HG02973 (cell line): Measurements from ENCODE around the gene NRSN1.
"Not testable (repeated sequence)": the region's sequence is repeated elsewhere in the genome, so short reads cannot be mapped to it uniquely, and the experiment has no call there.

Source experiments
- ATAC-seq: cut with Tn5 transposase; IDR thresholded peaks from one replicate; pipeline ENCODE4 v1.9.1; 2021; ENCODE audit warnings: moderate library complexity; ENCODE audit not compliant: unreplicated experiment

NRSN1 gene

GRCh38 chr6:24140591-24140990 is 14.6 kb downstream of the NRSN1 start:
- no peak for ATAC-seq

- not testable (repeated sequence) for ATAC-seq
Observed at GRCh38 chr6:24142733-24143132, 16.7 kb downstream of the NRSN1 start.

DNA sequence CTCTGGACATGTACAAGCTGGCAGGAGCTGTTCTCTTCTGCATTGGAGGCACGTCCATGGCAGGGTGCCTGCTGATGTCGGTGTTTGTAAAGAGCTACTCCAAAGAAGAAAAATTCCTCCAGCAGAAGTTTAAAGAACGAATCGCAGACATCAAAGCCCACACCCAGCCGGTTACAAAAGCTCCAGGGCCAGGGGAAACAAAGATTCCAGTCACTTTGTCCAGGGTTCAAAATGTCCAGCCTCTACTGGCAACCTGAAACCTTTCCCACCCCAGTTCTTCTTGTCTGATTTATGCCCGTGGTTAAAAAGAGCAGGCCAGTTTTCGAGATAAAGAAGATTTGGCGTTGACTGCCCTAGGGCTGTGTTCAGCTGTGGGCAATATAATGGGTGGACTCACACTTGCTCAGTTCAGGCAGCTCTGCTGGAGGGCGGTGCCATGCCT is 19.7 kb downstream of the NRSN1 start:
- no peak for ATAC-seq

GRCh38 chr6:24146871-24147270 is 20.9 kb downstream of the NRSN1 start:
- ATAC-seq = no peak

GRCh38 chr6:24147511-24148153 is 21.6 kb downstream of the NRSN1 start:
- no peak for ATAC-seq

GRCh38 chr6:24148154-24148570 is 22.1 kb downstream of the NRSN1 start:
- ATAC-seq = no peak

GRCh38 chr6:24148684-24149083 is 22.7 kb downstream of the NRSN1 start:
- no peak for ATAC-seq

- ATAC-seq = no peak
Observed at GRCh38 chr6:24149296-24149695, 23.3 kb downstream of the NRSN1 start.

- ATAC-seq = no peak
Observed at GRCh38 chr6:24149836-24150235, 23.8 kb downstream of the NRSN1 start.

GRCh38 chr6:24152014-24152413 is 26.0 kb downstream of the NRSN1 start:
- no peak for ATAC-seq

- no peak for ATAC-seq
Observed at GRCh38 chr6:24154121-24154520, 28.1 kb downstream of the NRSN1 start.

DNA sequence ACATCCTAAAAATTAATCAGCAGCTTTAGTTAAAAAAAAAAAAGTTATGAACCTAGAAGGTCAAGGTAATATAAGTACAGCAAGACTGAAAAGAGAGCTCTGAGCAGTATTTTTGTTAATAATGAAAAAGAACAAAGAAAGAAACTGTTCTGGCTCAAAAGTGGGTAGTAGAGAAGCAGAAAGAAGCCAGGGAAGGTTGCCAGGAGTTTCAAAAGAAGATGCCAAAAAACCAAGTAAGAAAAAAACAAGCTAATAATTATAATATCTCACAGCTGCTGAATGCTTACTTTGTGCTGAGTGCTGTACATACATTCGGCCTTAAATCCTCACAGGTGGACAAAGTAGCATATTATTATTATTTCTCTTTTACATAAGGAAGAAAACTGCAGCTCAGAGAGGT is 31.9 kb downstream of the NRSN1 start:
- no peak for ATAC-seq

DNA sequence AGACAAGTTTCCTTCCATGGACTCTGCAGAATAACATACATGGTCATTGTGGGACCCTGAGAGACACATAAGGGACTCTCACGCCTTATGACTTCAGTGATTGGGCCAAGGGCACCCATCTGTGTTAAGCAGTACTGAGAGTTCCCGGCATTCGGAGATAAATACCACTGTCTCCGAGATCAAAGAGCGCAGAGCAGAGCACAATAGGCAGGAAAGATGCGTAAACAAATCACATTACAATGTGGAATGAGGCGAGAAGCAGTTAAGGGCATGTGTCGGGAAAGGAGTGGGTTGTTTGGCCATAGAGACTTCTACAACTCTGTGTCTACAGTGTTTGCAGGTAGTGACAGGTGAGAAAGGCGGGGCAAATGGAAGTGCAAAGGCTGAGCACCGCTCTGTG is 57.6 kb downstream of the NRSN1 start:
- no peak for ATAC-seq

DNA sequence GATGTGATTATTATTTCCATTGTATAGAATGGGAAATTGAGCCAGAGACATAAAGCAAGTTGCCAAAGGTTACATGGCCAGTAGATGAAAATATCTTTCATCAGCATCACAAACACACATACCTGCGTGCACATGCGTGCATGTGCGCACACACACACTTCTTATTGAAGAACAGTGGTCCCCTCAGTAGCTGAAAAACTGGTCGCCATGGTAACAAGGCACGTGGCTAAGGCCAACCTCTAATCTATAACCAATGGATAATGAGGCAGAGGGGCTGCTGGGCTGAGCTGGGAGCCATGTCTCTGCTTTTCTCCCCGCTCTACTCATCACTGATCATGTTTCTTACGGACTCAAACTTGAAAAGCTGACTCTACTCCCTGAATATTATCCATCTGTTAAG is 60.3 kb downstream of the NRSN1 start:
- no peak for ATAC-seq

- ATAC-seq = no peak
Observed at GRCh38 chr6:24187965-24188577, 62.1 kb downstream of the NRSN1 start.

GRCh38 chr6:24188578-24189080 is 62.6 kb downstream of the NRSN1 start:
- ATAC-seq = no peak

DNA sequence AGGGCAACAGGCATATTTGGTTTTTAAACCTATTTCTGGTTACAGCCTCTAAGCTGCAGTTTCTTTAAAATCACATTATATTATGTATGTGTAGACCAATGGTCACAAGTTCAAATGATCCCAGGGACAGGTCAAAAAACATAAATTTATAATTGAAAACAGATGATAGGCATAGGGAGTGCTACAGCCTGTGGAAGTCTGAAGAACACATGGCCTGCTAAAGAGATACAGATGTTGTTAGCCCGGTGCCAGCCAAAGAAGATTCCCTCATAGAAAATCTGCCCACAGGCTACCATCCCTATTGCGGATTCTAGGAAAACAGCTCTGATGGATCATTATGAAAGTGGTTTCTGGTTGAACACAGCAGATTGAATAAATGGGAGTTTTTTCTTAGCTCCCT is 65.3 kb downstream of the NRSN1 start:
- ATAC-seq = no peak

DNA sequence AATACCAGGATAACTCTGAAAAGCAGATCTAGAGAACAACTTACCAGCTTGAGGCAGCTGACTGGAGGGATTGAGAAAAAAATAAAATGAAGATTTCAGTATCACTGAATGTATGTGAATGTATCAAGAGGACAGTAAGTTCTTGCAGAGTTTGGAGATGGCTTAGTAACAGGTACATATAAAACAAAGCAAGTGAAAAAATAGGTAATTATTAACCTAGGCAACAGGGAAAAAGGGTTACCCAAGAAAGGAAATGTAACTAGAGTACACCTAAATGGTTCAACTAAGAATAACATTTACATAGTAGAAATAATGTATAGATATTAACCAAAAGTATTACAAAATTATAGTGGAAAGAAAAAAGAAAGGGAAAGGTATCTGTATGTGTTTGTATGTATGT is 67.3 kb downstream of the NRSN1 start:
- ATAC-seq = no peak

DNA sequence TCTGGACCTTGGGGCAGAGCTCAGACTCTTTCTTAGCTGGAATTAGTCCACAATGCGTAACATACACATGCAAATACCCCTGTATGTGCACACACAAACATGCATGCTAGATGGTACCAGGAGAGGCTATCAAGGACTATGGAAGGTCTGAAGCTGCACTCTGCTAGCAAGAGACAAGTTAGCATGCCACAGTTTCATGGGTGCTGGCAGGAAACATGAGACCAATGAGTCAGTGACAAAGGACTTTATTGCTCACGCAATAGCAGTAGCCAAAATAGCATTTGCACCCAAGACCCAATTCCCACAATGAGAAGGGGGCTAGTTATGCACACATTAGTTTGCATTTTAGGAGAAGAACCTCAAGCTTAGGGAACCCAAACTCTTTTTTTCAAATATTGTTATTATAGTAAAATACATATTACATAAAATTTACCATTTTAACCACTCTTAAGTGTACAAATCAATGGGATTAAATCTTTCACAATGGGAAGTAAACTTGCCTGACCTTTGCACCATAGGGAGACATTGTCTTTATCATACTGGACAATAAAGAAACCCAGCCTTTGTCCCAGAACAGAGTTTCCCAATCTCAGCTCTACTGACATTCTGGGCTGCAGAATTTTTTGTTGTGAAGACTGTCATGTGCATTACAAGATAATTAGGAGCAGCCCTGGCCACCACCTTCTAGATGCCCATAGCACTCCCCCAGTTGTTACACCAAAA is 69.1 kb downstream of the NRSN1 start:
- ATAC-seq = no peak

- ATAC-seq = no peak
Observed at GRCh38 chr6:24195836-24196597, 70.0 kb downstream of the NRSN1 start.
